ENCODE data around the gene HUS1B.

Gene HUS1B

GRCh38 chr6:613981-614380 lies 42.9 kb downstream of the HUS1B start:
- no peak for TF ChIP-seq CTCF (IDR thresholded peaks at IDR 0.05; ENCODE audit: insufficient read depth, low read depth, low read length, missing control alignments)
- no peak for DNase-seq (ENCODE audit: low read depth)
- no peak overlapping the region for H3K4me3 ChIP-seq (ENCODE audit: low read depth, low read length)

- no peak for DNase-seq (ENCODE audit: low read depth)
- H3K4me3 ChIP-seq (ENCODE audit: low read depth, low read length) = no peak overlapping the region
- TF ChIP-seq CTCF (IDR thresholded peaks at IDR 0.05; ENCODE audit: insufficient read depth, low read depth, low read length, missing control alignments) = no peak
Measured at GRCh38 chr6:611928-612327, 45.0 kb downstream of the HUS1B start.

GRCh38 chr6:610882-611281 lies 46.0 kb downstream of the HUS1B start:
- DNase-seq (ENCODE audit: low read depth) = no peak
- TF ChIP-seq CTCF (IDR thresholded peaks at IDR 0.05; ENCODE audit: insufficient read depth, low read depth, low read length, missing control alignments) = no peak
- H3K4me3 ChIP-seq (ENCODE audit: low read depth, low read length) = no peak overlapping the region

GRCh38 chr6:609905-610304 lies 47.0 kb downstream of the HUS1B start:
- no peak for TF ChIP-seq CTCF (IDR thresholded peaks at IDR 0.05; ENCODE audit: insufficient read depth, low read depth, low read length, missing control alignments)
- DNase-seq (ENCODE audit: low read depth) = no peak
- no peak overlapping the region for H3K4me3 ChIP-seq (ENCODE audit: low read depth, low read length)

GRCh38 chr6:606829-607379 lies 50.0 kb downstream of the HUS1B start:
- DNase-seq (ENCODE audit: low read depth) = no peak
- TF ChIP-seq CTCF (IDR thresholded peaks at IDR 0.05; ENCODE audit: insufficient read depth, low read depth, low read length, missing control alignments) = no peak
- no peak overlapping the region for H3K4me3 ChIP-seq (ENCODE audit: low read depth, low read length)
